SK-N-SH treated with all-trans-retinoic acid at 6 μM for 48 hours (cell line): ENCODE data around the gene CUL7.

Experiments
- CSDC2 ChIP-seq: fragments of 250-450 bp; sonication (Bioruptor Pico); IDR thresholded peaks from 2 replicates; pipeline ENCODE4 v1.5.0; 2020; ENCODE audit warnings: mild to moderate bottlenecking, moderate library complexity
- PPARA ChIP-seq: fragments of 250-450 bp; sonication (Bioruptor Pico); IDR thresholded peaks from 2 replicates; pipeline ENCODE4 v1.5.0; 2020; ENCODE audit warnings: mild to moderate bottlenecking, borderline replicate concordance
- TOX ChIP-seq: fragments of 250-450 bp; sonication (Bioruptor Pico); IDR thresholded peaks from 2 replicates; pipeline ENCODE4 v1.8.0; 2021; ENCODE audit warnings: mild to moderate bottlenecking, moderate library complexity, borderline replicate concordance
- TF ChIP-seq, protein P1 (sequence below): fragments of 250-450 bp; sonication (Bioruptor Pico); IDR thresholded peaks from 2 replicates; pipeline ENCODE4 v1.8.0; 2020; ENCODE audit warnings: mild to moderate bottlenecking, moderate library complexity, borderline replicate concordance
- TF ChIP-seq, protein P2 (sequence below): fragments of 250-450 bp; sonication (Bioruptor Pico); IDR thresholded peaks from 2 replicates; pipeline ENCODE4 v1.5.1; 2021; ENCODE audit warnings: mild to moderate bottlenecking, moderate library complexity

DNA sequence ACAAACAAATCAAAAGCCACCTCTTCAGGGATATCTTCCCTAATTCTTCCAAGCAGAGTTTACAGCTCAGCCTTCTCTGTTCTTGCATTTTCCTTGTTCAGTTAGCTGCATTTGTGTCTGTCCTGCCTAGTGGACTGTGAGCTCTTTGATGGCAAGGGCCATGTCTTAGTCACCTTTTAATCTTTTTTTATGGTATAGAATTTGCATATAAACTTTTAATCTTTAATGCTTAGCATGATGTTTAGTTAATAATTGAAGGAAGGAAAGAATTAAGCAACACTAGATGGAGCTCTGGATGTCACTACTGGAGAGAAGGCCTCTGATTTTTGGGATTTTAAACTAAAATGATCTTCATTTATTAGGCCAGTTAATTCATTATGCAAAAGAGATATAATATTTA is 57.1 kb downstream of the CUL7 start:
- no peak for TF ChIP-seq PPARA (CRISPR knock-in tag)
- TF ChIP-seq, protein P1, sequence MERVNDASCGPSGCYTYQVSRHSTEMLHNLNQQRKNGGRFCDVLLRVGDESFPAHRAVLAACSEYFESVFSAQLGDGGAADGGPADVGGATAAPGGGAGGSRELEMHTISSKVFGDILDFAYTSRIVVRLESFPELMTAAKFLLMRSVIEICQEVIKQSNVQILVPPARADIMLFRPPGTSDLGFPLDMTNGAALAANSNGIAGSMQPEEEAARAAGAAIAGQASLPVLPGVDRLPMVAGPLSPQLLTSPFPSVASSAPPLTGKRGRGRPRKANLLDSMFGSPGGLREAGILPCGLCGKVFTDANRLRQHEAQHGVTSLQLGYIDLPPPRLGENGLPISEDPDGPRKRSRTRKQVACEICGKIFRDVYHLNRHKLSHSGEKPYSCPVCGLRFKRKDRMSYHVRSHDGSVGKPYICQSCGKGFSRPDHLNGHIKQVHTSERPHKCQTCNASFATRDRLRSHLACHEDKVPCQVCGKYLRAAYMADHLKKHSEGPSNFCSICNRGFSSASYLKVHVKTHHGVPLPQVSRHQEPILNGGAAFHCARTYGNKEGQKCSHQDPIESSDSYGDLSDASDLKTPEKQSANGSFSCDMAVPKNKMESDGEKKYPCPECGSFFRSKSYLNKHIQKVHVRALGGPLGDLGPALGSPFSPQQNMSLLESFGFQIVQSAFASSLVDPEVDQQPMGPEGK (CRISPR knock-in tag): no peak
- TF ChIP-seq TOX (CRISPR knock-in tag): no peak
- TF ChIP-seq, protein P2, sequence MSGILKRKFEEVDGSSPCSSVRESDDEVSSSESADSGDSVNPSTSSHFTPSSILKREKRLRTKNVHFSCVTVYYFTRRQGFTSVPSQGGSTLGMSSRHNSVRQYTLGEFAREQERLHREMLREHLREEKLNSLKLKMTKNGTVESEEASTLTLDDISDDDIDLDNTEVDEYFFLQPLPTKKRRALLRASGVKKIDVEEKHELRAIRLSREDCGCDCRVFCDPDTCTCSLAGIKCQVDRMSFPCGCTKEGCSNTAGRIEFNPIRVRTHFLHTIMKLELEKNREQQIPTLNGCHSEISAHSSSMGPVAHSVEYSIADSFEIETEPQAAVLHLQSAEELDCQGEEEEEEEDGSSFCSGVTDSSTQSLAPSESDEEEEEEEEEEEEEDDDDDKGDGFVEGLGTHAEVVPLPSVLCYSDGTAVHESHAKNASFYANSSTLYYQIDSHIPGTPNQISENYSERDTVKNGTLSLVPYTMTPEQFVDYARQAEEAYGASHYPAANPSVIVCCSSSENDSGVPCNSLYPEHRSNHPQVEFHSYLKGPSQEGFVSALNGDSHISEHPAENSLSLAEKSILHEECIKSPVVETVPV (CRISPR knock-in tag): no peak
- no peak for TF ChIP-seq CSDC2 (CRISPR knock-in tag)
